ENCODE results near the gene KMT2C.

- no peak for TF ChIP-seq CTCF (IDR thresholded peaks at IDR 0.05; ENCODE audit: low read depth, low read length)
- TF ChIP-seq EZH2phosphoT487 (IDR thresholded peaks at IDR 0.05; ENCODE audit: low read depth): no peak
Measured at GRCh38 chr7:152414779-152415178, 21.0 kb downstream of the KMT2C start.

Data from OCI-LY3 (cell line).